Measurements from ENCODE around the gene GBA3. TPM values are rescaled to one million over a fixed set of nuclear protein-coding genes. Genes with fewer than 3 reads are reported as not detected.

Gene GBA3
- total and polyA plus RNA-seq, 2 experiments from 2014 or later: not detected

DNA sequence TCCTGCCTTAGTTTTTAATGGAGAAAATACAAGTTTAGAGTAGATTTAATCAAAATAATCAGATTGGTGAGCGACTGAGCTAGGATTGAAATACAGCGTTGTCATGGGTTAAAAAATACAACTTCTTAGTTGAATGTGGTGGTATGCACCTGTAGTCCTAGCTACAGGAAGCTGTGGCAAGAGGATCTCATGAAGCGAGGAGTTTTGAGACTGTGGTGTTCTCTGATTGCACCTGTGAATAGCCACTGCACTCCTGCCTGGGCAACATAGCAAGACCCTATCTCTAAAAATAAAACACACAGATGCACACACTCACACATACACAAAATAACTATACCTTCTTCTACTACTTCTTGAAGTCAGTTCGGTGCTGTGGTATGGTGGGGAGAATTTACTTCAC, 19.8 kb upstream of the GBA3 start:
- no peak overlapping the region for H2AFZ ChIP-seq
- H3K79me2 ChIP-seq (replicated peaks; ENCODE audit: insufficient read depth): no peaks in the 10 kb centered on the region
- DNase-seq (ENCODE audit: low spot score): no peak
- Mint-ChIP-seq H3K9me3 (no peaks in the 10 kb centered on the region), H3K27me3 (ENCODE audit: insufficient read depth, low read depth, poor library complexity) (no peaks in the 10 kb centered on the region), H3K27ac (no peak overlapping the region), H3K4me3 (no peak overlapping the region), H3K36me3 (ENCODE audit: low read depth) (no peaks in the 10 kb centered on the region), H3K4me1 (peaks cover 15% of the 10 kb centered on the region)
- no peak overlapping the region for H3K27ac ChIP-seq (ENCODE audit: low read depth)
- H3K27me3 ChIP-seq (ENCODE audit: insufficient read depth): no peaks in the 10 kb centered on the region
- no peaks in the 10 kb centered on the region for H3K36me3 ChIP-seq (ENCODE audit: insufficient read depth)
- H3K4me3 ChIP-seq: no peak overlapping the region
- TF ChIP-seq EZH2 (IDR thresholded peaks at IDR 0.05; ENCODE audit: low read depth, unreplicated experiment): no peak
- TF ChIP-seq ETS1 (IDR thresholded peaks at IDR 0.05): no peak
- TF ChIP-seq JUNB (IDR thresholded peaks at IDR 0.05; ENCODE audit: unreplicated experiment): no peak
- TF ChIP-seq REST (IDR thresholded peaks at IDR 0.05; ENCODE audit: unreplicated experiment): no peak
- TF ChIP-seq STAT1 (IDR thresholded peaks at IDR 0.05; ENCODE audit: unreplicated experiment): no peak
- TF ChIP-seq ZNF462 (CRISPR knock-in tag; IDR thresholded peaks at IDR 0.05): no peak
- TF ChIP-seq EZH2phosphoT487 (IDR thresholded peaks at IDR 0.05; ENCODE audit: unreplicated experiment): no peak
- TF ChIP-seq CREB1 (CRISPR knock-in tag; IDR thresholded peaks at IDR 0.05; ENCODE audit: low read depth): no peak
- TF ChIP-seq NANOG (IDR thresholded peaks at IDR 0.05; ENCODE audit: borderline replicate concordance): no peak
- TF ChIP-seq ZNF114 (CRISPR knock-in tag; IDR thresholded peaks at IDR 0.05): no peak
- no peak for TF ChIP-seq ZNF331 (CRISPR knock-in tag; IDR thresholded peaks at IDR 0.05; ENCODE audit: low read depth)
- TF ChIP-seq, protein P1, sequence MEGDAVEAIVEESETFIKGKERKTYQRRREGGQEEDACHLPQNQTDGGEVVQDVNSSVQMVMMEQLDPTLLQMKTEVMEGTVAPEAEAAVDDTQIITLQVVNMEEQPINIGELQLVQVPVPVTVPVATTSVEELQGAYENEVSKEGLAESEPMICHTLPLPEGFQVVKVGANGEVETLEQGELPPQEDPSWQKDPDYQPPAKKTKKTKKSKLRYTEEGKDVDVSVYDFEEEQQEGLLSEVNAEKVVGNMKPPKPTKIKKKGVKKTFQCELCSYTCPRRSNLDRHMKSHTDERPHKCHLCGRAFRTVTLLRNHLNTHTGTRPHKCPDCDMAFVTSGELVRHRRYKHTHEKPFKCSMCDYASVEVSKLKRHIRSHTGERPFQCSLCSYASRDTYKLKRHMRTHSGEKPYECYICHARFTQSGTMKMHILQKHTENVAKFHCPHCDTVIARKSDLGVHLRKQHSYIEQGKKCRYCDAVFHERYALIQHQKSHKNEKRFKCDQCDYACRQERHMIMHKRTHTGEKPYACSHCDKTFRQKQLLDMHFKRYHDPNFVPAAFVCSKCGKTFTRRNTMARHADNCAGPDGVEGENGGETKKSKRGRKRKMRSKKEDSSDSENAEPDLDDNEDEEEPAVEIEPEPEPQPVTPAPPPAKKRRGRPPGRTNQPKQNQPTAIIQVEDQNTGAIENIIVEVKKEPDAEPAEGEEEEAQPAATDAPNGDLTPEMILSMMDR (conservative IDR thresholded peaks at IDR 0.05; ENCODE audit: low read depth in 2 of 2): no peak
- no peak for TF ChIP-seq POLR2AphosphoS5 (IDR thresholded peaks at IDR 0.05; ENCODE audit: low read depth)
- H3K4me1 ChIP-seq (ENCODE audit: insufficient read depth): peaks cover 15% of the 10 kb centered on the region
- no peaks in the 10 kb centered on the region for H3K9me2 ChIP-seq (ENCODE audit: insufficient read depth)
- no peaks in the 10 kb centered on the region for H3F3A ChIP-seq (replicated peaks; ENCODE audit: low read depth)
- H4K20me1 ChIP-seq (replicated peaks; ENCODE audit: insufficient read depth): no peaks in the 10 kb centered on the region
- H3K4me2 ChIP-seq: no peak overlapping the region
- no peak for ATAC-seq
